Naive thymus-derived CD4-positive, alpha-beta T cell (primary cell): ENCODE data around the gene ZNF500. TPM values are rescaled to one million over a fixed set of nuclear protein-coding genes. Genes with fewer than 3 reads are reported as not detected.

ENCODE experiments used
- ATAC-seq: fragments of 150-1000 bp; cut with Tn5 transposase; 2 replicates; pipeline ENCODE4 v1.10.0; 2021; ENCODE audit warnings: mild to moderate bottlenecking, moderate library complexity
- CTCF ChIA-PET: fragments of 350-600 bp; sonication (Branson Sonifier 250); formaldehyde crosslinking; loops from one replicate; lab custom pipeline; 2021; ENCODE audit warnings: antibody characterized with exemption; lab: Charles Lee
- POLR2A ChIA-PET: fragments of 350-600 bp; sonication (Branson Sonifier 250); formaldehyde crosslinking; loops from one replicate; lab custom pipeline; 2021; ENCODE audit warnings: antibody characterized with exemption, inconsistent platforms; lab: Charles Lee
- DNase-seq, 9 donors: peaks; one replicate each; pipeline versions ENCODE4 v3.0.0 to v3.0.0-alpha.2; 2020 to 2022; ENCODE audit warnings: mixed read lengths in 1 of 9
- H3K27ac ChIP-seq: one replicate; pipeline ENCODE4 v1.7.0; 2013; ENCODE audit warnings: mild to moderate bottlenecking, low read depth, low read length, moderate library complexity
- H3K27me3 ChIP-seq, 2 donors: one replicate each; pipeline ENCODE4 v1.7.0; 2013; ENCODE audit warnings: low read length in 2 of 2, mild to moderate bottlenecking in 2 of 2, moderate library complexity in 2 of 2; ENCODE audit not compliant: control insufficient read depth in 2 of 2, insufficient read depth in 2 of 2
- H3K36me3 ChIP-seq, 3 experiments: 1 replicate in 2 of 3; 2 replicates in 1 of 3; pipeline ENCODE4 v1.7.0; 2013; ENCODE audit warnings: low read length in 3 of 3, mild to moderate bottlenecking in 3 of 3, moderate library complexity in 1 of 3; ENCODE audit not compliant: insufficient read depth in 3 of 3, control insufficient read depth in 2 of 3
- H3K4me1 ChIP-seq, 2 donors: one replicate each; pipeline ENCODE4 v1.7.0; 2013; ENCODE audit warnings: low read length in 2 of 2, mild to moderate bottlenecking in 2 of 2, moderate library complexity in 1 of 2; ENCODE audit not compliant: control insufficient read depth in 2 of 2, insufficient read depth in 2 of 2
- H3K4me3 ChIP-seq: 2 replicates; pipeline ENCODE4 v1.7.0; 2013; ENCODE audit warnings: mild to moderate bottlenecking, low read length
- H3K9me3 ChIP-seq, 3 experiments: 1 replicate in 2 of 3; 2 replicates in 1 of 3; pipeline ENCODE4 v1.7.0; 2013; ENCODE audit warnings: low read length in 3 of 3; ENCODE audit not compliant: control insufficient read depth in 2 of 3
- H3K27ac Mint-ChIP-seq, 9 donors: one replicate each; pipeline ENCODE4 v1.8.0; 2020 to 2022; ENCODE audit warnings: mixed read lengths in 9 of 9, mild to moderate bottlenecking in 8 of 9, moderate library complexity in 5 of 9, inconsistent platforms in 2 of 9
- H3K27me3 Mint-ChIP-seq, 5 donors: one replicate each; pipeline ENCODE4 v1.8.0; 2021 to 2022; ENCODE audit warnings: mixed read lengths in 5 of 5, mild to moderate bottlenecking in 1 of 5
- H3K36me3 Mint-ChIP-seq, 5 donors: one replicate each; pipeline ENCODE4 v1.8.0; 2020 to 2022; ENCODE audit warnings: mixed read lengths in 5 of 5, mild to moderate bottlenecking in 3 of 5, inconsistent platforms in 1 of 5
- H3K4me1 Mint-ChIP-seq, 7 donors: one replicate each; pipeline ENCODE4 v1.8.0; 2020 to 2022; ENCODE audit warnings: mixed read lengths in 7 of 7, mild to moderate bottlenecking in 3 of 7, inconsistent platforms in 1 of 7
- H3K4me3 Mint-ChIP-seq, 10 donors: one replicate each; pipeline ENCODE4 v1.8.0; 2020 to 2022; ENCODE audit warnings: mild to moderate bottlenecking in 10 of 10, mixed read lengths in 10 of 10, moderate library complexity in 6 of 10, inconsistent platforms in 2 of 10
- H3K9me3 Mint-ChIP-seq, 11 donors: one replicate each; pipeline ENCODE4 v1.8.0; 2020 to 2022; ENCODE audit warnings: mixed read lengths in 11 of 11, mild to moderate bottlenecking in 4 of 11, inconsistent platforms in 1 of 11, moderate library complexity in 1 of 11
- intact Hi-C, 2 donors: fragments of 100-400 bp; cut with micrococcal nuclease; formaldehyde crosslinking; loops; one replicate each; pipeline ENCODE4 v1.15.1; 2023
- polyA plus RNA-seq, 2 donors: library from polyadenylated mRNA; unstranded; fragments of 300-500 nt; fragmentation: Illumina TruSeq; gene quantifications; one replicate each; pipeline ENCODE4 v1.2.3, GENCODE V29; 2021
- total RNA-seq, 6 experiments: library from RNA in 5 of 6; stranded (reverse) in 5 of 6; gene quantifications; 1 replicate in 5 of 6; 2 replicates in 1 of 6; pipeline ENCODE4 v1.2.3 and lab custom pipeline; 2021 to 2026

Gene ZNF500
- total and polyA plus RNA-seq, 7 experiments from 2014 or later, result 11.0 to 43.0 (median 24.7) TPM

- ATAC-seq, result no peak
- no peaks in the 10 kb centered on the region for H3K27me3 Mint-ChIP-seq
- H3K36me3 Mint-ChIP-seq, result peaks cover 0 to 4% (median 0%) of the 10 kb centered on the region in 5 donors
- H3K36me3 ChIP-seq, result peaks cover 0 to 26% (median 8%) of the 10 kb centered on the region in 3 experiments
- CTCF ChIA-PET, result interaction anchor here (0.6 to 1.8 kb wide), 3 partner anchors 33 to 884 kb away, joined by 3 to 8 read pairs (median 3); partner anchors contain the start of genes ANKS3 and DNAAF8
- no peaks in the 10 kb centered on the region for H3K9me3 ChIP-seq
- peaks cover 24 to 49% (median 34%) of the 10 kb centered on the region in 7 donors for H3K4me1 Mint-ChIP-seq
- peak in 1 of 9 donors; percentile 16 for DNase-seq
- H3K9me3 Mint-ChIP-seq, result no peaks in the 10 kb centered on the region
- intact Hi-C loops, result loop anchor here (1.0 to 10.0 kb wide), 11 partner anchors 34 to 353 kb away; partner anchors contain the start of genes ANKS3 (in 2 of the 2), DNAAF8 (in 2 of the 2), GLYR1 (in 2 of the 2) and MGRN1 (in 2 of the 2)
- H3K27ac ChIP-seq, result peak overlapping the region; percentile 77
- peak overlapping the region; percentile 88 to 94 (median 92) for H3K4me3 Mint-ChIP-seq
- no peaks in the 10 kb centered on the region for H3K27me3 ChIP-seq
- peak overlapping the region; percentile 82 for H3K4me3 ChIP-seq
- POLR2A ChIA-PET, result interaction anchor here (0.6 to 4.0 kb wide), 12 partner anchors 12 to 694 kb away, joined by 3 to 41 read pairs (median 4); partner anchors contain the start of genes ANKS3, DNAAF8, EEF2KMT and GLYR1
- peaks cover 17 to 19% of the 10 kb centered on the region in 2 donors for H3K4me1 ChIP-seq
- H3K27ac Mint-ChIP-seq, result peak overlapping the region; percentile 35 to 96 (median 91)
Measured at GRCh38 chr16:4767872-4768548, 1.0 kb upstream of the ZNF500 start.

- Histone ChIP-seq H3K4me3 (peak overlapping the region; percentile 82), H3K27me3 (no peaks in the 10 kb centered on the region), H3K4me1 (peaks cover 17 to 19% of the 10 kb centered on the region in 2 donors), H3K36me3 (peaks cover 0 to 45% (median 12%) of the 10 kb centered on the region in 3 experiments), H3K9me3 (no peaks in the 10 kb centered on the region), H3K27ac (peak overlapping the region; percentile 84)
- H3K36me3 Mint-ChIP-seq, result peaks cover 0 to 5% (median 0%) of the 10 kb centered on the region in 5 donors
- intact Hi-C loops, result loop anchor here (2.0 to 10.0 kb wide), 3 partner anchors 73 to 351 kb away; partner anchors contain the start of genes CORO7 (in 1 of the 2) and NUDT16L1 (in 1 of the 2)
- ATAC-seq (no peak), DNase-seq (no peak)
- ChIA-PET CTCF (interaction anchor here (1.8 kb wide), 1 partner anchor 31 kb away, joined by 8 read pairs; the partner anchor contains the start of genes ANKS3 and DNAAF8), POLR2A (interaction anchor here (1.0 to 4.0 kb wide), 5 partner anchors 8 to 150 kb away, joined by 4 to 41 read pairs (median 16); partner anchors contain the start of genes ANKS3, DNAAF8, ROGDI and UBALD1)
- H3K9me3 Mint-ChIP-seq, result no peaks in the 10 kb centered on the region
- H3K27me3 Mint-ChIP-seq, result no peaks in the 10 kb centered on the region
- H3K4me1 Mint-ChIP-seq, result peaks cover 24 to 53% (median 34%) of the 10 kb centered on the region in 7 donors
- H3K27ac Mint-ChIP-seq, result peak overlapping the region; percentile 49 to 95 (median 90)
- peak overlapping the region; percentile 83 to 93 (median 90) for H3K4me3 Mint-ChIP-seq
Measured at GRCh38 chr16:4765511-4766474, 1.2 kb downstream of the ZNF500 start.

- CTCF ChIA-PET, result no interaction called here
- Histone ChIP-seq H3K4me3 (no peak overlapping the region), H3K27ac (no peak overlapping the region), H3K9me3 (no peaks in the 10 kb centered on the region), H3K36me3 (peaks cover 0 to 65% (median 24%) of the 10 kb centered on the region in 3 experiments), H3K27me3 (no peaks in the 10 kb centered on the region), H3K4me1 (peaks cover 17 to 19% of the 10 kb centered on the region in 2 donors)
- Mint-ChIP-seq H3K36me3 (peaks cover 0 to 18% (median 9%) of the 10 kb centered on the region in 5 donors), H3K4me1 (peaks cover 22 to 43% (median 30%) of the 10 kb centered on the region in 7 donors), H3K4me3 (peak overlapping the region in 3 of 10 donors; percentile 25 to 53 (median 35)), H3K9me3 (no peaks in the 10 kb centered on the region), H3K27me3 (no peaks in the 10 kb centered on the region), H3K27ac (peak overlapping the region in 3 of 9 donors; percentile 8 to 38 (median 12))
- no peak for DNase-seq
- no peak for ATAC-seq
- POLR2A ChIA-PET, result no interaction called here
- intact Hi-C loops, result loop anchor here in 1 of 2 donors (10.0 kb wide), 1 partner anchor 349 kb away; the partner anchor contains the start of gene CORO7
Measured at GRCh38 chr16:4763791-4764190, 3.2 kb downstream of the ZNF500 start.

- H3K4me3 Mint-ChIP-seq, result no peak overlapping the region
- Histone ChIP-seq H3K4me1 (peaks cover 10 to 12% of the 10 kb centered on the region in 2 donors), H3K36me3 (peaks cover 0 to 78% (median 24%) of the 10 kb centered on the region in 3 experiments), H3K4me3 (no peak overlapping the region), H3K27ac (no peak overlapping the region), H3K9me3 (no peaks in the 10 kb centered on the region), H3K27me3 (no peaks in the 10 kb centered on the region)
- ATAC-seq (no peak), DNase-seq (no peak)
- POLR2A ChIA-PET, result no interaction called here
- intact Hi-C loops, result loop anchor here in 1 of 2 donors (10.0 kb wide), 1 partner anchor 347 kb away; the partner anchor contains the start of gene CORO7
- peaks cover 0 to 24% (median 9%) of the 10 kb centered on the region in 5 donors for H3K36me3 Mint-ChIP-seq
- no peaks in the 10 kb centered on the region for H3K27me3 Mint-ChIP-seq
- CTCF ChIA-PET, result no interaction called here
- H3K27ac Mint-ChIP-seq, result peak overlapping the region in 1 of 9 donors; percentile 14
- H3K9me3 Mint-ChIP-seq, result no peaks in the 10 kb centered on the region
- H3K4me1 Mint-ChIP-seq, result peaks cover 9 to 29% (median 17%) of the 10 kb centered on the region in 7 donors
Measured at GRCh38 chr16:4762205-4762604, 4.8 kb downstream of the ZNF500 start.

- H3K27ac Mint-ChIP-seq, result peak overlapping the region in 1 of 9 donors; percentile 81
- DNase-seq, result no peak
Measured at GRCh38 chr16:4760221-4760910, 6.6 kb downstream of the ZNF500 start.

More at GRCh38 chr16:4760221-4760910, 6.6 kb downstream of the ZNF500 start:
- no peak for ATAC-seq
- CTCF ChIA-PET, result no interaction called here
- no peaks in the 10 kb centered on the region for H3K9me3 ChIP-seq
- POLR2A ChIA-PET, result interaction anchor here (0.6 kb wide), 1 partner anchor 40 kb away, joined by 4 read pairs; no protein-coding TSS in a partner anchor
- peaks cover 0 to under 1% of the 10 kb centered on the region in 2 donors for H3K4me1 ChIP-seq
- Mint-ChIP-seq H3K4me3 (no peak overlapping the region), H3K36me3 (peaks cover 4 to 35% (median 16%) of the 10 kb centered on the region in 5 donors), H3K4me1 (peaks cover 0 to 16% (median 9%) of the 10 kb centered on the region in 7 donors), H3K27me3 (no peaks in the 10 kb centered on the region), H3K9me3 (peaks cover 0 to 5% (median 0%) of the 10 kb centered on the region in 11 donors)
- H3K4me3 ChIP-seq, result no peak overlapping the region
- H3K36me3 ChIP-seq, result peaks cover 0 to 84% (median 24%) of the 10 kb centered on the region in 3 experiments
- no peak overlapping the region for H3K27ac ChIP-seq
- intact Hi-C loops, result loop anchor here in 1 of 2 donors (10.0 kb wide), 1 partner anchor 346 kb away; the partner anchor contains the start of gene CORO7
- H3K27me3 ChIP-seq, result no peaks in the 10 kb centered on the region
